ENCODE measurements around the gene SHANK2. TPM values are rescaled to one million over a fixed set of nuclear protein-coding genes. Genes with fewer than 3 reads are reported as not detected.

The SHANK2 gene
- total RNA-seq, 1 donor: 2.5 TPM

GRCh38 chr11:71266114-71266833, 13.9 kb upstream of the SHANK2 start:
- TF ChIP-seq CTCF (IDR thresholded peaks at IDR 0.05; ENCODE audit: extremely low read depth, low read depth, low read length): no peak
- H3K79me2 ChIP-seq (ENCODE audit: insufficient read depth, low read length): no peaks in the 10 kb centered on the region
- no peaks in the 10 kb centered on the region for H3K9me3 ChIP-seq (ENCODE audit: low read depth, low read length)
- peaks cover 16% of the 10 kb centered on the region for H3K27me3 ChIP-seq (ENCODE audit: insufficient read depth, low read length)
- no peaks in the 10 kb centered on the region for H4K20me1 ChIP-seq (ENCODE audit: insufficient read depth, low read length)
- peak; percentile 31 for DNase-seq (ENCODE audit: insufficient read length, low spot score, missing footprints)
- H3K4me1 ChIP-seq (ENCODE audit: insufficient read depth, low read length): peaks cover 13% of the 10 kb centered on the region
- no peak overlapping the region for H3K27ac ChIP-seq (ENCODE audit: low read depth, low read length)
- no peak overlapping the region for H2AFZ ChIP-seq (ENCODE audit: low read length)
- H3K4me2 ChIP-seq (ENCODE audit: insufficient read depth, low read length): no peak overlapping the region
- H3K36me3 ChIP-seq (ENCODE audit: insufficient read depth, low read length): no peaks in the 10 kb centered on the region
- no peak overlapping the region for H3K4me3 ChIP-seq (ENCODE audit: insufficient read depth, low read length)

DNA sequence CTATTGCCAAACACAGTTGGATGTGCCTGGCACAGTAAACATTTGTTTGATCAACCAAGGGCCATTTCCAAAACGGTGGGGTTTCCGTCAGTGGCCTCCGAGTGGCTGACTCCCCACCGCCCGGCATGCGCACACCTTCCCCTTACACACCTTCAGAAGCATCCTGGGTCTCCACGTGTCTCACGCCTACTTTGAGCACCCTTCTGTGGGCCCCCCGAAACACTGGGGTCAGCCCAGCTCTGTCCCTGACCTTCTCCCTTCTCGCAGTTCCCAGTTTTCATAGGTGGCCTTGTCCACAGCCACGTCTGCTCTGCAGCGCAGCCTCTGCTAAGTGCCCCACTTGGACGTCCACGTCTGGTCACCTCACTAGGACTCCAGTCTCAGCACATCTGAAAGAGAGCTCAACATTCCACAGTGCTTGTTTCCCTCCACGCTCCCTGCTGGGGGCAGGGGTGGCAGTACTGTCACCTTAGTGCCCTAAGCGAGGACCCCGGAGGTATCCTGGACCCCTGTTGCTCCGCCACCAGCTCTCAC, 13.2 kb upstream of the SHANK2 start:
- Histone ChIP-seq H3K27me3 (ENCODE audit: insufficient read depth, low read length) (peaks cover 16% of the 10 kb centered on the region), H3K79me2 (ENCODE audit: insufficient read depth, low read length) (no peaks in the 10 kb centered on the region), H3K9me3 (ENCODE audit: low read depth, low read length) (no peaks in the 10 kb centered on the region), H3K4me2 (ENCODE audit: insufficient read depth, low read length) (no peak overlapping the region), H2AFZ (ENCODE audit: low read length) (no peak overlapping the region), H3K27ac (ENCODE audit: low read depth, low read length) (no peak overlapping the region), H3K36me3 (ENCODE audit: insufficient read depth, low read length) (no peaks in the 10 kb centered on the region), H3K4me3 (ENCODE audit: insufficient read depth, low read length) (no peak overlapping the region), H3K4me1 (ENCODE audit: insufficient read depth, low read length) (peaks cover 13% of the 10 kb centered on the region), H4K20me1 (ENCODE audit: insufficient read depth, low read length) (no peaks in the 10 kb centered on the region)
- TF ChIP-seq CTCF (IDR thresholded peaks at IDR 0.05; ENCODE audit: extremely low read depth, low read depth, low read length): no peak
- DNase-seq (ENCODE audit: insufficient read length, low spot score, missing footprints): peak; percentile 17

GRCh38 chr11:71263386-71263785, 11.0 kb upstream of the SHANK2 start:
- Histone ChIP-seq H3K4me1 (ENCODE audit: insufficient read depth, low read length) (peaks cover 4% of the 10 kb centered on the region), H3K27ac (ENCODE audit: low read depth, low read length) (no peak overlapping the region), H3K79me2 (ENCODE audit: insufficient read depth, low read length) (no peaks in the 10 kb centered on the region), H3K27me3 (ENCODE audit: insufficient read depth, low read length) (peaks cover 16% of the 10 kb centered on the region), H3K36me3 (ENCODE audit: insufficient read depth, low read length) (no peaks in the 10 kb centered on the region), H3K4me2 (ENCODE audit: insufficient read depth, low read length) (no peak overlapping the region), H3K9me3 (ENCODE audit: low read depth, low read length) (no peaks in the 10 kb centered on the region), H3K4me3 (ENCODE audit: insufficient read depth, low read length) (no peak overlapping the region), H4K20me1 (ENCODE audit: insufficient read depth, low read length) (no peaks in the 10 kb centered on the region), H2AFZ (ENCODE audit: low read length) (no peak overlapping the region)
- no peak for TF ChIP-seq CTCF (IDR thresholded peaks at IDR 0.05; ENCODE audit: extremely low read depth, low read depth, low read length)
- DNase-seq (ENCODE audit: insufficient read length, low spot score, missing footprints): peak; percentile 88

DNA sequence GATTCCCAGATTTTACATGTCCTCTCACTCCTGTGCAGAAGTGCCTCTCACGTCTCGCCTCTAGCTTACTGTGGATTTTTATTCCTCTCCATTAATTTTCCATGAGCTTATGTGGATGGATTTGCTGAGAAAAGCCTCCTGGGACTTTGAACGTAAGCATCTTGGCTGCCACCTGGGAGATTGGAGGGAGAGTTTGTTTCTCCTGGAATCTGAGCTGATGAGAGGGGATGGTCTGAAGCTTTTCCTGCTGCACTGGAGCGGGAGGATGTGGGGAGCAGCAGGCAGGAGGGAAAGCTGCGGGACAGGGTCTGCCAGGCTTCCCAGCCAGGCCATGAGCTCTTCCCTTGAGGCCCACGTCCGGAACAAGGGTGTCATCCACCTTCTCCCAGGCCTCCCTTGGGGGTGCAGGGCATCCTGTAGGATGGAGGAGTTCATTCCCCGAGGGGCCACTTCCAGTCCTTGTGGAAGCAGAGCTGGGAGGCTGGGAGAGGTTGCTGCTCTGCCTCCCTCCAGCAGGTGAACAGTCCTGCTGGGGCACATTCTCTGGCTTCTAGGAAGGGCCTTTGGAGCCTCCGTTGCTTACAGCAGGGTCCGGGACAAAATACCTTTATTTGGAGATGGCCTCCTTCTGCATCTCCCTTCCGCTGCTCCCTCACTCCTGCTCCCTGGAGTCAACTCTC, 3.6 kb upstream of the SHANK2 start:
- H3K4me2 ChIP-seq (ENCODE audit: insufficient read depth, low read length): no peak overlapping the region
- peaks cover 3% of the 10 kb centered on the region for H4K20me1 ChIP-seq (ENCODE audit: insufficient read depth, low read length)
- H2AFZ ChIP-seq (ENCODE audit: low read length): no peak overlapping the region
- H3K4me1 ChIP-seq (ENCODE audit: insufficient read depth, low read length): peaks cover 11% of the 10 kb centered on the region
- no peaks in the 10 kb centered on the region for H3K9me3 ChIP-seq (ENCODE audit: low read depth, low read length)
- no peaks in the 10 kb centered on the region for H3K36me3 ChIP-seq (ENCODE audit: insufficient read depth, low read length)
- H3K4me3 ChIP-seq (ENCODE audit: insufficient read depth, low read length): no peak overlapping the region
- TF ChIP-seq CTCF (IDR thresholded peaks at IDR 0.05; ENCODE audit: extremely low read depth, low read depth, low read length): no peak
- no peaks in the 10 kb centered on the region for H3K79me2 ChIP-seq (ENCODE audit: insufficient read depth, low read length)
- peak; percentile 43 for DNase-seq (ENCODE audit: insufficient read length, low spot score, missing footprints)
- no peak overlapping the region for H3K27ac ChIP-seq (ENCODE audit: low read depth, low read length)
- H3K27me3 ChIP-seq (ENCODE audit: insufficient read depth, low read length): peaks cover 18% of the 10 kb centered on the region
